HepG2 (cell line): Measurements from ENCODE around the gene TNFRSF6B. TPM values are rescaled to one million over a fixed set of nuclear protein-coding genes. Genes with fewer than 3 reads are reported as not detected.

Experiments used
- CHD4 ChIP-seq: fragments of 200-600 bp; sonication (generic); IDR thresholded peaks from 2 replicates; pipeline ENCODE4 v1.7.0; 2017; ENCODE audit warnings: mild to moderate bottlenecking, low read length, borderline replicate concordance
- DMAP1 ChIP-seq: IDR thresholded peaks from 2 replicates; pipeline ENCODE4 v1.6.1; 2016
- ELF1 ChIP-seq: sonication (generic); formaldehyde crosslinking; IDR thresholded peaks from 2 replicates; pipeline ENCODE4 v1.4.0; 2020; ENCODE audit warnings: missing genetic modification reagents
- JDP2 ChIP-seq: sonication (generic); formaldehyde crosslinking; IDR thresholded peaks from 2 replicates; pipeline ENCODE4 v1.8.1; 2022; ENCODE audit warnings: missing genetic modification reagents, borderline replicate concordance
- MED1 ChIP-seq: sonication (generic); formaldehyde crosslinking; IDR thresholded peaks from 2 replicates; pipeline ENCODE4 v1.4.0; 2020; ENCODE audit warnings: missing genetic modification reagents
- NFE2L1 ChIP-seq: sonication (generic); formaldehyde crosslinking; IDR thresholded peaks from 2 replicates; pipeline ENCODE4 v1.4.0; 2020; ENCODE audit warnings: missing genetic modification reagents, mild to moderate bottlenecking, borderline replicate concordance
- RARA ChIP-seq: IDR thresholded peaks from 2 replicates; pipeline ENCODE4 v1.6.1; 2016; ENCODE audit warnings: missing genetic modification reagents, missing compliant biosample characterization
- RFX1 ChIP-seq: fragments of 450-650 bp; IDR thresholded peaks from 2 replicates; pipeline ENCODE4 v1.6.1; 2017
- SETDB1 ChIP-seq: sonication (generic); formaldehyde crosslinking; IDR thresholded peaks from 2 replicates; pipeline ENCODE4 v1.5.1; 2020; ENCODE audit warnings: missing genetic modification reagents, mild to moderate bottlenecking, borderline replicate concordance
- U2AF1 ChIP-seq: fragments of 200-400 bp; formaldehyde crosslinking; optimal IDR thresholded peaks from 2 replicates; pipeline ENCODE3; 2017; ENCODE audit warnings: mild to moderate bottlenecking, low read depth, low read length
- XRCC5 ChIP-seq: fragments of 200-400 bp; formaldehyde crosslinking; optimal IDR thresholded peaks from 2 replicates; pipeline ENCODE3; 2017; ENCODE audit warnings: mild to moderate bottlenecking, low read length
- ZNF180 ChIP-seq: sonication (generic); formaldehyde crosslinking; IDR thresholded peaks from 2 replicates; pipeline ENCODE4 v1.4.0; 2020; ENCODE audit warnings: low read depth, missing genetic modification reagents, borderline replicate concordance
- ZNF557 ChIP-seq: sonication (generic); formaldehyde crosslinking; IDR thresholded peaks from 2 replicates; pipeline ENCODE4 v1.4.0; 2020; ENCODE audit warnings: missing genetic modification reagents
- ZNF878 ChIP-seq: sonication (generic); formaldehyde crosslinking; IDR thresholded peaks from 2 replicates; pipeline ENCODE4 v1.8.1; 2023; ENCODE audit warnings: mild to moderate bottlenecking, missing genetic modification reagents, moderate library complexity
- polyA plus RNA-seq, 8 experiments: library from polyadenylated mRNA; depleted of rRNA in 3 of 8; stranded (reverse) in 7 of 8; unstranded in 1 of 8; fragments of >200 nt; fragmentation: Illumina TruSeq in 4 of 8; extraction: Trizol in 4 of 8; gene quantifications; 2 replicates each; pipeline versions ENCODE4 v1.2.1 to v1.2.3, GENCODE V29; 2011 to 2016; ENCODE audit warnings: low read depth in 4 of 8, missing spikeins in 1 of 8, mixed read lengths in 1 of 8; ENCODE audit not compliant: insufficient read depth in 1 of 8
- total RNA-seq, 5 experiments: library from RNA; depleted of rRNA; stranded (reverse); fragments of >200 nt; fragmentation: Illumina TruSeq; extraction: Trizol; gene quantifications; 2 replicates each; pipeline ENCODE4 v1.2.3, GENCODE V29; 2016; ENCODE audit warnings: low read depth in 1 of 5
- TF ChIP-seq, protein P1 (sequence below): sonication (generic); formaldehyde crosslinking; IDR thresholded peaks from 2 replicates; pipeline ENCODE4 v1.9.0; 2021; ENCODE audit warnings: missing genetic modification reagents, borderline replicate concordance
- TF ChIP-seq, protein P2 (sequence below): IDR thresholded peaks from 2 replicates; pipeline ENCODE4 v1.6.1; 2012; ENCODE audit warnings: low read length, improper control_type of control experiment
- TF ChIP-seq, protein P3 (sequence below): sonication (generic); formaldehyde crosslinking; IDR thresholded peaks from 2 replicates; pipeline ENCODE4 v1.4.0; 2020; ENCODE audit warnings: missing genetic modification reagents
- TF ChIP-seq, protein P4 (sequence below): IDR thresholded peaks from 2 replicates; pipeline ENCODE4 v1.6.1; 2016; ENCODE audit warnings: low read depth
- TF ChIP-seq, protein P5 (sequence below): IDR thresholded peaks from 2 replicates; pipeline ENCODE4 v1.6.1; 2012; ENCODE audit warnings: low read depth, low read length, improper control_type of control experiment

Gene TNFRSF6B
- total and polyA plus RNA-seq, 2 of the 13 experiments (the other 11 are each of a cell fraction or from before 2014, with no cell fraction given) = 0.24 TPM; not detected in 1

DNA sequence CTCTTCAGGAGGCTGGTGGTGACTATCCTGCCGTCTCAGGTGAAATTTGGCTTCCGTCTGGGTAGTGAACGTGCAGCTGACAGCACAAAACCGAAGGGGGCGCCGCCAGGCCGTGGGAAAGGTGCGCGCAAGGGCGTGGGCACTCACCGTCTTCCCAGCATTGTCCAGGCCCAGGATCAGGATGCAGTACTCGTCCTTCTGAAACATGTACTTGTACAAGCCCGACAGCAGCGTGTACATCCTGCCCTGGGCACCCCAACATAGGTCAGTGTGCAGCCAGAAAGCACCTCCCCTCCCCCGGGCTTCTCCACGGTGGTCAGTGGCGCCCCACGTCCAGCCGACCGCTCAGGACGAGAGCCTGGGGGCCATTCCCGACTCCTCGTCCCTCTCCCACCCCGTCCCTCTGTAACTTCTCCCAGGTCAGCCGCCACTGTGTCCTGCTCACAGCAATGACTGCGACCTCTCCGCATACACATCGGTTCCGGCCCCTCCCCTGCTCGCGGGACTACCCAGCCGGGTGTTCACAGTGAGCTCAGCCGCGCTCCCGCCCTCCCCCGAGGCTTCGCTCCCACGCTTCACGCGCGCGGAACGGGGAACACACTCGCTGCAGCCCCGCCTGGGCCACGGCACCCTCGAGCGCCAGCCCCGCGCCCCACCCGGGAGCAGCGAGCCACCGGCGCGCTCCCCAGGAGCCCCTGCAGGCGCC is 10.6 kb downstream of the TNFRSF6B start (continued):
- TF ChIP-seq, protein P1, sequence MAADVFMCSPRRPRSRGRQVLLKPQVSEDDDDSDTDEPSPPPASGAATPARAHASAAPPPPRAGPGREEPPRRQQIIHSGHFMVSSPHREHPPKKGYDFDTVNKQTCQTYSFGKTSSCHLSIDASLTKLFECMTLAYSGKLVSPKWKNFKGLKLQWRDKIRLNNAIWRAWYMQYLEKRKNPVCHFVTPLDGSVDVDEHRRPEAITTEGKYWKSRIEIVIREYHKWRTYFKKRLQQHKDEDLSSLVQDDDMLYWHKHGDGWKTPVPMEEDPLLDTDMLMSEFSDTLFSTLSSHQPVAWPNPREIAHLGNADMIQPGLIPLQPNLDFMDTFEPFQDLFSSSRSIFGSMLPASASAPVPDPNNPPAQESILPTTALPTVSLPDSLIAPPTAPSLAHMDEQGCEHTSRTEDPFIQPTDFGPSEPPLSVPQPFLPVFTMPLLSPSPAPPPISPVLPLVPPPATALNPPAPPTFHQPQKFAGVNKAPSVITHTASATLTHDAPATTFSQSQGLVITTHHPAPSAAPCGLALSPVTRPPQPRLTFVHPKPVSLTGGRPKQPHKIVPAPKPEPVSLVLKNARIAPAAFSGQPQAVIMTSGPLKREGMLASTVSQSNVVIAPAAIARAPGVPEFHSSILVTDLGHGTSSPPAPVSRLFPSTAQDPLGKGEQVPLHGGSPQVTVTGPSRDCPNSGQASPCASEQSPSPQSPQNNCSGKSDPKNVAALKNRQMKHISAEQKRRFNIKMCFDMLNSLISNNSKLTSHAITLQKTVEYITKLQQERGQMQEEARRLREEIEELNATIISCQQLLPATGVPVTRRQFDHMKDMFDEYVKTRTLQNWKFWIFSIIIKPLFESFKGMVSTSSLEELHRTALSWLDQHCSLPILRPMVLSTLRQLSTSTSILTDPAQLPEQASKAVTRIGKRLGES (CRISPR knock-in tag) = no peak
- TF ChIP-seq ZNF557 (no peak), U2AF1 (peak; percentile 42), NFE2L1 (CRISPR knock-in tag) (no peak; the same call in 1 of the 2 replicates), SETDB1 (CRISPR knock-in tag) (no peak), JDP2 (CRISPR knock-in tag) (no peak), ZNF878 (no peak), DMAP1 (no peak; the same call in none of the 2 replicates), MED1 (CRISPR knock-in tag) (peak; percentile 50; the same call in 1 of the 2 replicates), RARA (CRISPR knock-in tag) (peak; percentile 53; the same call in 1 of the 2 replicates), ELF1 (peak; percentile 46; the same call in 1 of the 2 replicates), ZNF180 (CRISPR knock-in tag) (0 out of 2 replicates have a peak, but pooled peaks have one; percentile 1), CHD4 (no peak), XRCC5 (no peak), RFX1 (no peak)
- TF ChIP-seq, protein P2, sequence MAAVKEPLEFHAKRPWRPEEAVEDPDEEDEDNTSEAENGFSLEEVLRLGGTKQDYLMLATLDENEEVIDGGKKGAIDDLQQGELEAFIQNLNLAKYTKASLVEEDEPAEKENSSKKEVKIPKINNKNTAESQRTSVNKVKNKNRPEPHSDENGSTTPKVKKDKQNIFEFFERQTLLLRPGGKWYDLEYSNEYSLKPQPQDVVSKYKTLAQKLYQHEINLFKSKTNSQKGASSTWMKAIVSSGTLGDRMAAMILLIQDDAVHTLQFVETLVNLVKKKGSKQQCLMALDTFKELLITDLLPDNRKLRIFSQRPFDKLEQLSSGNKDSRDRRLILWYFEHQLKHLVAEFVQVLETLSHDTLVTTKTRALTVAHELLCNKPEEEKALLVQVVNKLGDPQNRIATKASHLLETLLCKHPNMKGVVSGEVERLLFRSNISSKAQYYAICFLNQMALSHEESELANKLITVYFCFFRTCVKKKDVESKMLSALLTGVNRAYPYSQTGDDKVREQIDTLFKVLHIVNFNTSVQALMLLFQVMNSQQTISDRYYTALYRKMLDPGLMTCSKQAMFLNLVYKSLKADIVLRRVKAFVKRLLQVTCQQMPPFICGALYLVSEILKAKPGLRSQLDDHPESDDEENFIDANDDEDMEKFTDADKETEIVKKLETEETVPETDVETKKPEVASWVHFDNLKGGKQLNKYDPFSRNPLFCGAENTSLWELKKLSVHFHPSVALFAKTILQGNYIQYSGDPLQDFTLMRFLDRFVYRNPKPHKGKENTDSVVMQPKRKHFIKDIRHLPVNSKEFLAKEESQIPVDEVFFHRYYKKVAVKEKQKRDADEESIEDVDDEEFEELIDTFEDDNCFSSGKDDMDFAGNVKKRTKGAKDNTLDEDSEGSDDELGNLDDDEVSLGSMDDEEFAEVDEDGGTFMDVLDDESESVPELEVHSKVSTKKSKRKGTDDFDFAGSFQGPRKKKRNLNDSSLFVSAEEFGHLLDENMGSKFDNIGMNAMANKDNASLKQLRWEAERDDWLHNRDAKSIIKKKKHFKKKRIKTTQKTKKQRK = no peak
- TF ChIP-seq, protein P3, sequence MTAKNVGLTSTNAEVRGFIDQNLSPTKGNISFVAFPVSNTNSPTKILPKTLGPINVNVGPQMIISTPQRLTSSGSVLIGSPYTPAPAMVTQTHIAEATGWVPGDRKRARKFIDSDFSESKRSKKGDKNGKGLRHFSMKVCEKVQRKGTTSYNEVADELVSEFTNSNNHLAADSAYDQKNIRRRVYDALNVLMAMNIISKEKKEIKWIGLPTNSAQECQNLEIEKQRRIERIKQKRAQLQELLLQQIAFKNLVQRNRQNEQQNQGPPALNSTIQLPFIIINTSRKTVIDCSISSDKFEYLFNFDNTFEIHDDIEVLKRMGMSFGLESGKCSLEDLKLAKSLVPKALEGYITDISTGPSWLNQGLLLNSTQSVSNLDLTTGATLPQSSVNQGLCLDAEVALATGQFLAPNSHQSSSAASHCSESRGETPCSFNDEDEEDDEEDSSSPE (CRISPR knock-in tag) = peak; percentile 46; the same call in 1 of the 2 replicates
- TF ChIP-seq, protein P4, sequence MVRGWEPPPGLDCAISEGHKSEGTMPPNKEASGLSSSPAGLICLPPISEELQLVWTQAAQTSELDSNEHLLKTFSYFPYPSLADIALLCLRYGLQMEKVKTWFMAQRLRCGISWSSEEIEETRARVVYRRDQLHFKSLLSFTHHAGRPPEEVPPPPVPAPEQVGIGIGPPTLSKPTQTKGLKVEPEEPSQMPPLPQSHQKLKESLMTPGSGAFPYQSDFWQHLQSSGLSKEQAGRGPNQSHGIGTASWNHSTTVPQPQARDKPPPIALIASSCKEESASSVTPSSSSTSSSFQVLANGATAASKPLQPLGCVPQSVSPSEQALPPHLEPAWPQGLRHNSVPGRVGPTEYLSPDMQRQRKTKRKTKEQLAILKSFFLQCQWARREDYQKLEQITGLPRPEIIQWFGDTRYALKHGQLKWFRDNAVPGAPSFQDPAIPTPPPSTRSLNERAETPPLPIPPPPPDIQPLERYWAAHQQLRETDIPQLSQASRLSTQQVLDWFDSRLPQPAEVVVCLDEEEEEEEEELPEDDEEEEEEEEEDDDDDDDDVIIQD = peak; percentile 21; the same call in 1 of the 2 replicates
- TF ChIP-seq, protein P5, sequence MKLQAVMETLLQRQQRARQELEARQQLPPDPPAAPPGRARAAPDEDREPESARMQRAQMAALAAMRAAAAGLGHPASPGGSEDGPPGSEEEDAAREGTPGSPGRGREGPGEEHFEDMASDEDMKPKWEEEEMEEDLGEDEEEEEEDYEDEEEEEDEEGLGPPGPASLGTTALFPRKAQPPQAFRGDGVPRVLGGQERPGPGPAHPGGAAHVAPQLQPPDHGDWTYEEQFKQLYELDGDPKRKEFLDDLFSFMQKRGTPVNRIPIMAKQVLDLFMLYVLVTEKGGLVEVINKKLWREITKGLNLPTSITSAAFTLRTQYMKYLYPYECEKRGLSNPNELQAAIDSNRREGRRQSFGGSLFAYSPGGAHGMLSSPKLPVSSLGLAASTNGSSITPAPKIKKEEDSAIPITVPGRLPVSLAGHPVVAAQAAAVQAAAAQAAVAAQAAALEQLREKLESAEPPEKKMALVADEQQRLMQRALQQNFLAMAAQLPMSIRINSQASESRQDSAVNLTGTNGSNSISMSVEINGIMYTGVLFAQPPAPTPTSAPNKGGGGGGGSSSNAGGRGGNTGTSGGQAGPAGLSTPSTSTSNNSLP = no peak
